C4-2B (cell line): ENCODE data around the gene IL3RA.

ENCODE experiments used
- CTCF ChIP-seq: fragments of 450-650 bp; conservative IDR thresholded peaks from 2 replicates; pipeline ENCODE4 v1.5.1; 2017; ENCODE audit warnings: mild to moderate bottlenecking
- ZFX ChIP-seq: fragments of 450-650 bp; IDR thresholded peaks from 2 replicates; pipeline ENCODE4 v1.6.1; 2017

DNA sequence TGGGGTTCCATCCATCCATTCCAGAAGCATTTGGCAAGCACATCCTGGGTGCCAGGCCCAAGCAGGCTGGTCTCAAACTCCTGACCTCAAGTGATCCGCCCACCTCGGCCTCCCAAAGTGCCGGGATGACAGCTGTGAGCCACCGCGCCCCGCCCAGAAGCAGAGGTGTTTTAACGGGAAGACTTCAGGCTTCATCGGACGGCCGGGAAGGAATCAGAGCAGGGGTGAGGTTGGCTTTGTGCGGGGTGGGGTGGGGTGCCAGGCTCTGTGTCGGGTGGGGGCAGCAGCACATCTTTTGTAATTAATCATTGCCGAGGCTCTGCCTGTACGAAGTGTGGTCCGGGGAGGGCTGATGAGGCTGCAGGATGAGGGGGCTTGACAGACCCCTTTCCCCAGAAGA lies 60.4 kb downstream of the IL3RA start:
- TF ChIP-seq CTCF (no peak), ZFX (no peak)
